ENCODE results near the gene ADGRF3. TPM values are rescaled to one million over a fixed set of nuclear protein-coding genes. Genes with fewer than 3 reads are reported as not detected.

ADGRF3 gene
- total RNA-seq, 1 experiment from 2014 or later: 0.09 TPM

DNA sequence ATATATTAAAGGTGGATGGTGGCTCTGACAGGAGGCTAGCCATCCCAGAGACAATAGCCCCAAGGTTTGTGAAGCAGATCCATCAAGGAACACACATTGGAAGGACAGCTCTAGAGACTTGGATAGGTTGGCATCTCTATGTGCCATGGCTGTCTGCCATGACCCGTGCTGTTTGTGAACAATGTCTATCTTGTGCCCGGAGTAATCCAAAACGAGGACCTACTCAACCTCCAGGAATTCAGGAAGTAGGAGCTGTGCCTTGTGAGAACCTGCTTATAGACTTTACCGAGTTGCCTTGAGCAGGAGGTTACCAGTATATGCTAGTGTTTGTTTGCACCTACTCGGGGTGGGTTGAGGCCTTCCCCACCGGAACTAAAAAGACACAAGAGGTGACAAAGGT lies 43.7 kb downstream of the ADGRF3 start:
- H3K36me3 Mint-ChIP-seq (ENCODE audit: insufficient read depth in 1 of 3, low read depth in 3 of 3): no peaks in the 10 kb centered on the region
- H2BK12ac ChIP-seq (ENCODE audit: insufficient read length, low read depth, low read length): no peak overlapping the region
- peaks cover 5% of the 10 kb centered on the region; the same call in 1 of the 2 replicates for H3K4me1 ChIP-seq (ENCODE audit: insufficient read depth, low read length)

More for the DNA sequence above, 43.7 kb downstream of the ADGRF3 start:
- H2BK120ac ChIP-seq (ENCODE audit: low read depth, low read length, poor library complexity, severe bottlenecking): no peak overlapping the region
- H3K23me2 ChIP-seq (ENCODE audit: insufficient read length, low read depth, low read length, poor library complexity, severe bottlenecking): peaks cover 15% of the 10 kb centered on the region
- H3K14ac ChIP-seq (ENCODE audit: insufficient read depth, low read length): no peak overlapping the region
- no peak overlapping the region for H3K4ac ChIP-seq (ENCODE audit: low read depth, low read length)
- H3K18ac ChIP-seq (ENCODE audit: insufficient read length, low read depth, low read length): no peak overlapping the region
- no peak overlapping the region for H3K4me2 ChIP-seq (ENCODE audit: insufficient read depth, insufficient read length, low read length)
- no peak overlapping the region for H4K8ac ChIP-seq (replicated peaks; ENCODE audit: insufficient read length, low read depth, low read length)
- no peak overlapping the region for H3K23ac ChIP-seq (ENCODE audit: insufficient read length, low read depth, low read length)
- TF ChIP-seq, protein P1, sequence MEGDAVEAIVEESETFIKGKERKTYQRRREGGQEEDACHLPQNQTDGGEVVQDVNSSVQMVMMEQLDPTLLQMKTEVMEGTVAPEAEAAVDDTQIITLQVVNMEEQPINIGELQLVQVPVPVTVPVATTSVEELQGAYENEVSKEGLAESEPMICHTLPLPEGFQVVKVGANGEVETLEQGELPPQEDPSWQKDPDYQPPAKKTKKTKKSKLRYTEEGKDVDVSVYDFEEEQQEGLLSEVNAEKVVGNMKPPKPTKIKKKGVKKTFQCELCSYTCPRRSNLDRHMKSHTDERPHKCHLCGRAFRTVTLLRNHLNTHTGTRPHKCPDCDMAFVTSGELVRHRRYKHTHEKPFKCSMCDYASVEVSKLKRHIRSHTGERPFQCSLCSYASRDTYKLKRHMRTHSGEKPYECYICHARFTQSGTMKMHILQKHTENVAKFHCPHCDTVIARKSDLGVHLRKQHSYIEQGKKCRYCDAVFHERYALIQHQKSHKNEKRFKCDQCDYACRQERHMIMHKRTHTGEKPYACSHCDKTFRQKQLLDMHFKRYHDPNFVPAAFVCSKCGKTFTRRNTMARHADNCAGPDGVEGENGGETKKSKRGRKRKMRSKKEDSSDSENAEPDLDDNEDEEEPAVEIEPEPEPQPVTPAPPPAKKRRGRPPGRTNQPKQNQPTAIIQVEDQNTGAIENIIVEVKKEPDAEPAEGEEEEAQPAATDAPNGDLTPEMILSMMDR (conservative IDR thresholded peaks at IDR 0.05): no peak
- no peak overlapping the region for H4K5ac ChIP-seq (ENCODE audit: insufficient read length, low read depth, low read length)
- no CpG with 5 or more reads among the region's 6 CpGs for WGBS (ENCODE audit: extremely low coverage, insufficient read length, low lambda C conversion rate)
- Mint-ChIP-seq H3K9me3 (no peaks in the 10 kb centered on the region), H3K27me3 (ENCODE audit: low read depth) (peaks cover 2% of the 10 kb centered on the region; the same call in 1 of the 2 replicates), H3K4me1 (peaks cover 9 to 13% of the 10 kb centered on the region in 2 experiments), H3K27ac (peak overlapping the region in 1 of 3 experiments; percentile 38; a peak in 1 of 7 replicates), H3K4me3 (no peak overlapping the region)
- H2BK5ac ChIP-seq (ENCODE audit: insufficient read length, low read length): no peak overlapping the region
- H4K20me1 ChIP-seq (ENCODE audit: control insufficient read depth, insufficient read depth, insufficient read length): no peaks in the 10 kb centered on the region
- no peak overlapping the region for H2AFZ ChIP-seq (ENCODE audit: low read length)
- no peak overlapping the region for H2AK5ac ChIP-seq (ENCODE audit: insufficient read length, low read length)
- H3T11ph ChIP-seq (ENCODE audit: low read length): no peak overlapping the region
- no peak overlapping the region for H4K91ac ChIP-seq (ENCODE audit: insufficient read length, low read depth, low read length)
- no peaks in the 10 kb centered on the region for H3K27me3 ChIP-seq (ENCODE audit: insufficient read depth, low read length)
- H3K9ac ChIP-seq (ENCODE audit: extremely low read depth, insufficient read length, low read length): no peak overlapping the region
- no peak overlapping the region for H3K56ac ChIP-seq (ENCODE audit: insufficient read length, low read depth, low read length)
- H3K27ac ChIP-seq (ENCODE audit: insufficient read length, low read depth, low read length): no peak overlapping the region
- no peak overlapping the region for H2BK20ac ChIP-seq (ENCODE audit: low read depth, low read length, poor library complexity, severe bottlenecking)
- H3K9me3 ChIP-seq (ENCODE audit: control insufficient read depth, low read depth, low read length): no peaks in the 10 kb centered on the region
- no peaks in the 10 kb centered on the region for H3K79me2 ChIP-seq (ENCODE audit: insufficient read depth, low read length)
- no peak for DNase-seq
- no peak overlapping the region for H2BK15ac ChIP-seq (ENCODE audit: low read depth, low read length)
- H3K79me1 ChIP-seq (ENCODE audit: insufficient read depth, low read depth, low read length, poor library complexity, severe bottlenecking): no peaks in the 10 kb centered on the region

All from H9 (cell line).